Activated T-helper 1 cell treated with anti-CD3 and anti-CD28 coated beads, Interleukin-2, amount 50 U/mL, for 16 hours (primary cell): ENCODE measurements around the gene NTN1.
A peak's percentile ranks its signal among the peaks of the same experiment; 100 is the strongest.
"Not testable (repeated sequence)": the region's sequence is repeated elsewhere in the genome, so short reads cannot be mapped to it uniquely, and the experiment has no call there.

ENCODE experiments used
- DNase-seq, 2 donors: peaks; one replicate each; pipeline ENCODE4 v3.0.0-alpha.2; 2020; ENCODE audit warnings: low read depth in 1 of 2, low spot score in 1 of 2

The NTN1 gene

GRCh38 chr17:9021158-9021991, at the start of gene NTN1:
NTN1 (plus strand) TSS chr17:9021510; CDS start chr17:9022374, 864 bp downstream.
- DNase-seq = peak in 1 of 2 donors; percentile 31

- no peak for DNase-seq
Measured at GRCh38 chr17:8975091-8975725, 46.1 kb upstream of the NTN1 start.

- no peak for DNase-seq
Measured at GRCh38 chr17:8976638-8977037, 44.7 kb upstream of the NTN1 start.

- DNase-seq = no peak
Measured at GRCh38 chr17:8979715-8980114, 41.6 kb upstream of the NTN1 start.

GRCh38 chr17:8981443-8981842, 39.9 kb upstream of the NTN1 start:
- no peak for DNase-seq

GRCh38 chr17:8984225-8984624, 37.1 kb upstream of the NTN1 start:
- not testable (repeated sequence) for DNase-seq

GRCh38 chr17:8985054-8985701, 36.1 kb upstream of the NTN1 start:
- no peak for DNase-seq

- DNase-seq = no peak
Measured at GRCh38 chr17:8986295-8986694, 35.0 kb upstream of the NTN1 start.

GRCh38 chr17:8988263-8988935, 32.9 kb upstream of the NTN1 start:
- not testable (repeated sequence) for DNase-seq

- DNase-seq = peak in 1 of 2 donors; percentile 39
Measured at GRCh38 chr17:8991514-8992285, 29.6 kb upstream of the NTN1 start.

GRCh38 chr17:8994319-8994718, 27.0 kb upstream of the NTN1 start:
- peak in 1 of 2 donors; percentile 44 for DNase-seq

GRCh38 chr17:8995711-8996110, 25.6 kb upstream of the NTN1 start:
- DNase-seq = no peak

GRCh38 chr17:8997994-8998628, 23.2 kb upstream of the NTN1 start:
- DNase-seq = peak; percentile 62 to 70

GRCh38 chr17:9001559-9001958, 19.8 kb upstream of the NTN1 start:
- DNase-seq = no peak

GRCh38 chr17:9002227-9002605, 19.1 kb upstream of the NTN1 start:
- no peak for DNase-seq

GRCh38 chr17:9002606-9003354, 18.5 kb upstream of the NTN1 start:
- no peak for DNase-seq

- no peak for DNase-seq
Measured at GRCh38 chr17:9003355-9004131, 17.8 kb upstream of the NTN1 start.

GRCh38 chr17:9004132-9004960, 17.0 kb upstream of the NTN1 start:
- no peak for DNase-seq
